Forelimb muscle (tissue), 1 donor: ENCODE measurements around the gene NDEL1. TPM values are rescaled to one million over a fixed set of nuclear protein-coding genes. Genes with fewer than 3 reads are reported as not detected.
A peak's percentile ranks its signal among the peaks of the same experiment; 100 is the strongest.

ENCODE experiments used
- DNase-seq: peaks from one replicate; pipeline ENCODE4 v3.0.0-alpha.2; 2013; ENCODE audit warnings: low read depth
- polyA plus RNA-seq: library from polyadenylated mRNA; unstranded; fragments of 120-200 nt; gene quantifications from one replicate; pipeline ENCODE4 v1.2.1, GENCODE V29; 2013; ENCODE audit not compliant: insufficient read length

NDEL1 gene
- polyA plus RNA-seq, 1 donor, result 46.5 TPM

DNA sequence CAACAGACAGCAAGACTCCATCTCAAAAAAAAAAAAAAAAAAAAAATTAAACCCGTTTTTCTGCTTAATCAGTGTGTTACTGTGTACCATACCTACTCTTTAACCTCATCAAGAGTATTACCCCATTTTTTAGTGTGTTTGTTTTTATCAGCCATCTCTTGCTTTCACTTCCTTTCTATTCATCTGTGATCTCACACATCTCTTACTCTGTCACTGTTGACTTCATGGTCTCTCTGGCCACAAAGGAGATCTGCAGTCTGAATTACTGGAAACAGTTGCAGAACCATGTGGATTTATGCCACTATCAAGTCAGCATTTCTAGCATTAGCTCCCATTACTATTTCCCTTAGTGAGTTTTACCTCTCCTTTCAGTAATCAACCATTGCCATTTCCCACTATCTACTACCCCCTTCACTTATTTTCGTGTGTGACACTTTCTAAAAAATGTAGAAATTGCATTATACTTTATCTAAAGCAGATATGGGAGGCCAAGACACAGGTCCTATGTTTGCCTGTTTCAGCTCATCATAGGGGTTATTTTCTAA is 20.1 kb downstream of the NDEL1 start:
- DNase-seq, result no peak

- no peak for DNase-seq
Observed at GRCh38 chr17:8458128-8458527, 22.4 kb downstream of the NDEL1 start.

GRCh38 chr17:8459107-8459506 is 23.4 kb downstream of the NDEL1 start:
- no peak for DNase-seq

GRCh38 chr17:8459831-8460230 is 24.1 kb downstream of the NDEL1 start:
- no peak for DNase-seq

DNA sequence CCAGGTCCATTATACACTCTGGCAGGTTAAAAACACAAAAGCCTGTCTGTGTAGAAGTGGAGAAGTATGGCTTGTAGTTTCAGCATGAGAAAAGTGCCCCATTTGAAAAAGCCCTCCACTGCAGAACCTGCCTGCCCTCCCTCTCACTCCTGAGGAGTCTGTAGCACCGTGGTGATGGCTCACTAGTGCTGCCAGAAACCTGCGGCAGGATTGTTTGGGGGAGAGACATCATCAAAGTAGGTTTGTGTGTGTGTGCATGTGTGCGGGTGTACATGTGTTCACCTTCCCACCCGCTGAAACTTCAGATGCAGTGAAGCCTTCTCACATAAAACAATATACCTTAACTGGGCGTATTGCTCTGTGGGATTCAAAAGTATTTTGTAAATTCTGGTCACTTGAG is 26.9 kb downstream of the NDEL1 start:
- DNase-seq, result no peak

- DNase-seq, result no peak
Observed at GRCh38 chr17:8463099-8463498, 27.4 kb downstream of the NDEL1 start.

GRCh38 chr17:8464941-8465340 is 29.3 kb downstream of the NDEL1 start:
- no peak for DNase-seq

- no peak for DNase-seq
Observed at GRCh38 chr17:8465356-8465755, 29.7 kb downstream of the NDEL1 start.

DNA sequence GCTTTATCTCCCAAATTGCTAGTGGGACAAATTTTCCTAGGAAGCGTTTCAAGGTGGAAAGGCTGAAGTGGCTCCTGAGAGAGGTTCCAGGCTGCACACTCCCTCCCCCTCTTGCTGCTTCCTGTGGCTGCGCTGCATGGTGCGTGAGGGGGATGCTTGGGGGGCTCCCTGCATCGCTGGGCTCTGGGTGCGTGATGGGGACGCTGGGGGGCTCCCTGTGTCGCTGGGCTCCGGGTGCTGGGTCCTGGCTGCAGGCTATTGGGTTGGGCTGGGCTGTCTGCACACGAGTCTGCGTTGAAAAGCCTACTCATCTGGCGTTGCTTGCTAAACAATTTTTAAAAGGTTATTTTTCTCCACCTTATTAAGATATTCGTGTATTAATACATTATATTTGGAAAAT is 30.1 kb downstream of the NDEL1 start:
- no peak for DNase-seq

DNA sequence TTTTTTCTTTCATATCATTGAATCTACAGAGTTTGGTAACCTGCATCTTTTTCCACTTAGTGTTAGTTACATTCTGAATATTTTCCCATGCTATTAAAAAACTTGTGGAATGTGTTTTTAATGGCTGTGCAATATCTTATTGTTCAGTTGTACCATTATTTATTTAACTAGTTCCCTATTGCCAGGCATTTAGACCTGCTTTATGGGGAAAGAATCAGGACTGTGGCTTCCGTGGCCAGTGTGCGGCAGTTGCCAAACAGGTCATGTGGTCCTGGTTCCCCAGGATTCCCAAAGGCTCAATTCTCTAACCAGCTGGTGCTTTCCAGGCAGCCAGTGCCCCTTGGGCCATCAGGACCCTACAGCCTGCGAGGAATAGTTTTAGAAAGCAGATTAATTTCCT is 30.8 kb downstream of the NDEL1 start:
- DNase-seq, result no peak

- no peak for DNase-seq
Observed at GRCh38 chr17:8466873-8467272, 31.2 kb downstream of the NDEL1 start.

DNA sequence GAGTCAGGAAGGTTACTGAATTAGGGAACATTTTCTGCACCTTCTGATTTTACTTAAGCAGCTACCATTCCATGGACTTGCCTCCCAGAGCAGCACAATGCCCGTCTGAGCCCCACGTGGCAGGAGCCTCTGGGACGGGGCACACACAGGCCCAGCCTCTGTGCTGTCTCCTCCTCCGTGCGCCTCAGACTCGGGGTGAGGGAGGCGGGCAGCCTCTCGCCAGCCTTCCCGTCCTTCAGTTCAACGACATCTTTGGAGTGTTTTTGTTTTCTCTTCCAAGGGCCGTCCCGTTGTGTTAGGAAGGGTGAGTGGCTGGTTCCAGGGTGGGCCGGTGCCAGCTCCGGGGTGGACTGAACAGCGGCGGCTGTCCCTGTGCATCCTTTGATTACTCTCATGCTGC is 31.8 kb downstream of the NDEL1 start:
- DNase-seq, result no peak

GRCh38 chr17:8468127-8468526 is 32.4 kb downstream of the NDEL1 start:
- DNase-seq, result peak; percentile 76

DNA sequence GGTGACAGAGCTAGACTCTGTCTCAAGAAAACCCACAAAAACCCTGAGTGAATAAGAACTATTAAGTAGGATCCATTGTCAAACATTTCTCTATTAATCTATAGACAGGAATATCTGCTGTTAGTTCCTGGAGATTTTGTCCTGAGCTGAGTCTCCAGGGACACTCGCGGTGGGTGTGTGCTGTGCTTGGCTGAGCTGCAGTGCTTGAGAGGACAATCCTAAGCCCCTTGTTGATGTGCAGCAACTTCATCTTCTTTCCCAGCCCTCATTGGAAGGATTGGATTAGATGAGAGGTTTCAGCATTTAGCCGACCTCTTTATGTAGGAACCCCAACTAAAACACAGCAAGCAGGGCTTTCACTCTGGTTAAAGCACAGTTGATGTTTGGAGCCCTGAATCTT is 33.3 kb downstream of the NDEL1 start:
- DNase-seq, result no peak

- no peak for DNase-seq
Observed at GRCh38 chr17:8469964-8470363, 34.3 kb downstream of the NDEL1 start.

DNA sequence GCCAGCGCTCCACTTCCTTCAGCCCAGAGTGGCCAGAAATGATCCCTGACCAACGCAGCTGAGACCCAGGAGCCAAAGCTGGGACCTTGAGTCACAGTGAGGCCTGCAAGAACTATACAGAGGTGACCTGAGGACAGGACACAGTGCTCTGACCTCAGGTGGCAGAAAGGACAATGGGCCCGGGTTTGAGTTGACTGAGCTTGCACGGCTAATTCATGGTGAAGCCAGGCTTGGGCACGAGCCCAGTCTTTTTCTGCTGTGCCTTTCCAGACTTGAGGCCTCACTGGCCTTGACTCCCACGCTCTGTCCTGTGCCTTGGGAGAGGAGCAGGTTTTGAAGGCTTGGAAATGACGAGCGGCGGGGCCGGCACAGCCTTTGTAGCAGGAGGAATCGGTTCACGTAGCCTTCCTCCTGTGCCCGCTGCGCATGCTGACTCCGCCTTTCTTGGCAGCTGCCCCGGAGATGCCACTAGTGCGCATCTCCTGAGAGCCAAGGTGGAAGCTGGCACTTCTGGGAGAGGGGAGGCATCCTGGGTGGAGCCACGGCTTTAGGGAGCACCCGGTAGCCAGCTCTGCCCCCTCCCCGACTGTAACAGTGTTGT is 34.9 kb downstream of the NDEL1 start:
- DNase-seq, result no peak

- DNase-seq, result no peak
Observed at GRCh38 chr17:8472663-8473062, 37.0 kb downstream of the NDEL1 start.

DNA sequence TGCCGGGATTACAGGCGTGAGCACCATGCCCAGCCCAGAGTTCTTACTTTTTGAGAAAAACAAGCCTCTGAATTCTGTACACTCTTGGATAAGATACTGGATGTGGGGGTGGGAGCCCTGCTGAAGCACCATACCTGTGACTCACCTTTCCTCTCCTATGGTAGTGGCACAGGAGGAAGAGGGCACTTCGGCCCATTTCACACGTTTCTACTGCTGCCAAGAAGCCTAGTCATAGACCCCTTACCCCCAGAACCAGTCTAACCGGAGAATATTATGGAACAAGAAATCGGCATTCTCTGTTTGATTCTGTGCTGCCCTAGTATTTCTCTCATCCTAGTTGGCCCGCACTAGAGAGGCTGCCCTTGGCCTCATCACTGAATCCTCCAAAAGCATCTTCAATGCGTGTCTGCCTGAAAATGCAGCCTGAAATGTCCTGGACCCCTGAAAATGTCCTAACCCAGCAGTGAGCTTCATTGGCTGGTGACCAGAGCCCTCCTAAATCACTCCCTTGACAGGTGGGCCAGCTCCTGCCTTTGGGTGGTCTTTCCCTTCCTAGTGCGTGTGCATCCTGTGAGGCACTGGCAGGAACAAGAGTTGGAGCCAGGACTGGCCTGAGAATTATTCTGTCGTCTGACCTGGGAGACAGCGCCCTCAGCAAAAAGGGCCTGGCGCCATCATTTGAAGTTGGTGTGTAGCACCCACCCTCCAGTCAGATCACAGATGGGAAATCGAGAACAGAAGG is 37.9 kb downstream of the NDEL1 start:
- DNase-seq, result no peak

DNA sequence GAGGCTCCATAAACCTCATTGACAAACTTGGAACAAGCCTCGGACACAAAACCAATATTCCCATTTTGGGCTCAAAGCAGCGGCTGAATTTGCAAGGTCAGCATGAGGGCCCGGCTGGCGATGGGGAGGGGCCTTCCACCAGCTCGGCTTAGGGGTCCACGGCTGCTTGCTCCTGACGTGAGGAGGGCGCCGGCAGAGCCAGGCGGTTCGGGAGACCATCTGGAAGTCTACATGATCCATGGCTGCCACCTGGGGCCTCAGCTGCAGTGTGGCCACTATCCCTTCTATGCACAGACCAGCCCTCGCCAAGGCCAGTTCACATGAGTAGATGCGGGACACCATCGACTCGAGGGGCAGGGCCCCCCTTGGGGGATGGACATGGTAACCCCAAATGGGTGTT is 39.1 kb downstream of the NDEL1 start:
- no peak for DNase-seq

GRCh38 chr17:8475227-8475626 is 39.5 kb downstream of the NDEL1 start:
- no peak for DNase-seq

- no peak for DNase-seq
Observed at GRCh38 chr17:8475781-8476180, 40.1 kb downstream of the NDEL1 start.

GRCh38 chr17:8476741-8477140 is 41.1 kb downstream of the NDEL1 start:
- no peak for DNase-seq

DNA sequence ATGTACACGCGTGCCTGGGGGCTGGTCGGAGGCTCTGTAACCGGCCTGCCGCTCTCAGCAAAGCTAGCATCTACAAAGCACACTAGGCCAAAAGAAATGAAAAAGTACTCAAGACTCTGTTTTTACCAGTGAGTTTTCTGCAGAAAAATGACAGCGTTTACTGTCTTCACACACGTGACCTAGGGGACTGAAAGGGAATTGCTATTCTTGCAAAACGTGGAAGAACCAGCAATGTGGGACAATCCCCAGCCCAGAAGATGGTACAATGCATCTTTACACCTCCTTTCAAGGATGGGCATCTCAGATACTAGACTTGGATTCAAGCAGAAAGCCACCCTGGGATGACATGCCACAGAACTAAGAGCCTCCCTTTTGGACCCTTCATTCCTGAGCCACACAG is 41.5 kb downstream of the NDEL1 start:
- DNase-seq, result no peak
